Spleen (tissue), 7 donors: ENCODE results near the gene GIGYF2.

Source experiments
- POLR2A ChIP-seq, 3 donors: fragments of 450-650 bp; IDR thresholded peaks; one replicate each; pipeline ENCODE4 v1.5.1; 2017; ENCODE audit warnings: antibody characterized with exemption in 3 of 3, mild to moderate bottlenecking in 1 of 3
- POLR2AphosphoS5 ChIP-seq, 3 donors: sonication (generic); formaldehyde crosslinking; IDR thresholded peaks; one replicate each; pipeline ENCODE4 v1.5.1; 2017; ENCODE audit warnings: antibody characterized with exemption in 3 of 3
- TF ChIP-seq, protein P1 (sequence below), 11 experiments: fragments of 200-600 bp in 7 of 11; fragments of 450-650 bp in 4 of 11; sonication (generic) in 4 of 11; IDR thresholded peaks in 8 of 11; conservative IDR thresholded peaks in 3 of 11; 1 replicate in 7 of 11; 2 replicates in 4 of 11; pipeline versions ENCODE4 v1.4.0 to v1.8.0; 2016 to 2021; ENCODE audit warnings: antibody characterized with exemption in 11 of 11, inconsistent platforms in 4 of 11, mild to moderate bottlenecking in 1 of 11
- donor health status: DM: no; HTN: no; CAD: no; lungs with moderate emphysema.
- donor health status: DM: no; HTN: no; CAD: no.
- donor health status: DM: no; HTN: no; CAD: no.

DNA sequence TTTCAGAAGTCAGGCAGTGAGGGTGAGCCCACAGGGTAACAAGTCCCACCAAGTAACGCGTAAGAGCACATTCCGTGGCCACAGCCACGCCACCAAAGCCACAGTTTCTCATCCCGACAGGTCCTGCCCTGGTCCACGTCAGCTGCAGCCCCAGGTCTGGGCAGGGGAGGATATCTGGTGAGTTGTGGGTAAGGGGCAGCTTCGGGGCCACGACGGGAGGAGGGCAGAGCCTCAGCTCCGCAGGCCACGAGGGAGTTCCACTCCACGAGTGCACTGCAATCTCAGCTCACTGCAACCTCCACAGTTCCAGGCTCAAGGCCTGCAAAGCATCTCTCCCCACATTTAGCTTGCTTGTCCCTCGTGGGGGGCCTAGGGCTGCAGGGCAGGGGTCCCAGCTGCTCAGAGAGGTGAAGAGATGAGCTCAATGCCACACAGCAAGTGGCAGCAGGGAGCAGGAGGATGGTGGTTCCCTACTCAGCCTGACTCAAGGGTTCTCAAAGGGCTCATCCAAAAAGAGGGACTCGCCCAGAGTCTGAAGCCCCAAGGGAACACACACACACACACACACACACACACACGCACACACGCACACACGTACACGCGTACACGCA is 185.5 kb downstream of the GIGYF2 start:
- TF ChIP-seq POLR2A (IDR thresholded peaks at IDR 0.05) (no peak), POLR2AphosphoS5 (IDR thresholded peaks at IDR 0.05) (no peak)
- TF ChIP-seq, protein P1, sequence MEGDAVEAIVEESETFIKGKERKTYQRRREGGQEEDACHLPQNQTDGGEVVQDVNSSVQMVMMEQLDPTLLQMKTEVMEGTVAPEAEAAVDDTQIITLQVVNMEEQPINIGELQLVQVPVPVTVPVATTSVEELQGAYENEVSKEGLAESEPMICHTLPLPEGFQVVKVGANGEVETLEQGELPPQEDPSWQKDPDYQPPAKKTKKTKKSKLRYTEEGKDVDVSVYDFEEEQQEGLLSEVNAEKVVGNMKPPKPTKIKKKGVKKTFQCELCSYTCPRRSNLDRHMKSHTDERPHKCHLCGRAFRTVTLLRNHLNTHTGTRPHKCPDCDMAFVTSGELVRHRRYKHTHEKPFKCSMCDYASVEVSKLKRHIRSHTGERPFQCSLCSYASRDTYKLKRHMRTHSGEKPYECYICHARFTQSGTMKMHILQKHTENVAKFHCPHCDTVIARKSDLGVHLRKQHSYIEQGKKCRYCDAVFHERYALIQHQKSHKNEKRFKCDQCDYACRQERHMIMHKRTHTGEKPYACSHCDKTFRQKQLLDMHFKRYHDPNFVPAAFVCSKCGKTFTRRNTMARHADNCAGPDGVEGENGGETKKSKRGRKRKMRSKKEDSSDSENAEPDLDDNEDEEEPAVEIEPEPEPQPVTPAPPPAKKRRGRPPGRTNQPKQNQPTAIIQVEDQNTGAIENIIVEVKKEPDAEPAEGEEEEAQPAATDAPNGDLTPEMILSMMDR (IDR thresholded peaks at IDR 0.05 in 8 of 11, conservative IDR thresholded peaks at IDR 0.05 in 3 of 11): no peak
